ENCODE data around the gene GTF2H1.

DNA sequence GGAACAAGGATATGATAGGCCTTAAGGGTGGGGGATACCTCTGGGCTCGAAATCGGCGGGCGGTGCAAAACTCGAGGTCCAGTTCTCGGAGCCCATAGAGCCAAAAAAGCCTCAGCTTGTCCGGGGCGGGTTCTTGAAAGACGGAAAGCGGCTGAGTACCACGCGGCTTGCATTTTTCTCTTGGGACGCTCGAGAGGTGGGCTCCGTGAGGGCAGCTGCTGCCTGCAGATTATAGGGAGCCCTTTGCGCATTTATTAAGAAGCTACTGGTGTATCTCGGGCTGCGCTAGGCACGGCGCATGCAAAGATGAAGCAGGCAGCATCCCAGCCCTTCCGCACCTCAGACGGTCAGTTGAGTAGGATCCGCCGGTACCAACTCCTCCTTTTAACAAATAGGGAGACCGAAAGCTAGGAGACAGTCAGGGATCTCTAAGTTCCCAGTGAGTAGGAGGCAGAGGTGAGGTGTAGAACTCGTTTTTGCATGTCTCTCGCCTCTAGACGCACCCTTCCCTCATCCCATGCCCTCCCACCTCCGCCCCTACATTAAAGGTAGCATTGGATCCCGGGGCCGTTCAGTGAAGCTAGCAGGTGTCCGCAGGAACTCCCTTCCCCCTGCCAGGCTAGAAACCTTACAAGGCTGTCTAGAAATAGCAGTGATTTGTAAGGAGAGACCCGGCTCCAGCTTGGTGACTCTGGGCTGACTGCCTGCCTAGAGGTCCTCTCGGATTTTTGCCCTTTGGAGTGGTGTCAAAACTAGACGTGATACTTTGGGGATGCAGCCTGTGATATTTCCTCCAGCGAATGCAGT lies 72.8 kb downstream of the GTF2H1 start:
- TF ChIP-seq, protein P1, sequence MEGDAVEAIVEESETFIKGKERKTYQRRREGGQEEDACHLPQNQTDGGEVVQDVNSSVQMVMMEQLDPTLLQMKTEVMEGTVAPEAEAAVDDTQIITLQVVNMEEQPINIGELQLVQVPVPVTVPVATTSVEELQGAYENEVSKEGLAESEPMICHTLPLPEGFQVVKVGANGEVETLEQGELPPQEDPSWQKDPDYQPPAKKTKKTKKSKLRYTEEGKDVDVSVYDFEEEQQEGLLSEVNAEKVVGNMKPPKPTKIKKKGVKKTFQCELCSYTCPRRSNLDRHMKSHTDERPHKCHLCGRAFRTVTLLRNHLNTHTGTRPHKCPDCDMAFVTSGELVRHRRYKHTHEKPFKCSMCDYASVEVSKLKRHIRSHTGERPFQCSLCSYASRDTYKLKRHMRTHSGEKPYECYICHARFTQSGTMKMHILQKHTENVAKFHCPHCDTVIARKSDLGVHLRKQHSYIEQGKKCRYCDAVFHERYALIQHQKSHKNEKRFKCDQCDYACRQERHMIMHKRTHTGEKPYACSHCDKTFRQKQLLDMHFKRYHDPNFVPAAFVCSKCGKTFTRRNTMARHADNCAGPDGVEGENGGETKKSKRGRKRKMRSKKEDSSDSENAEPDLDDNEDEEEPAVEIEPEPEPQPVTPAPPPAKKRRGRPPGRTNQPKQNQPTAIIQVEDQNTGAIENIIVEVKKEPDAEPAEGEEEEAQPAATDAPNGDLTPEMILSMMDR (IDR thresholded peaks at IDR 0.05; ENCODE audit: insufficient read depth, low read depth, low read length), result no peak
- no peak for TF ChIP-seq EZH2 (IDR thresholded peaks at IDR 0.05; ENCODE audit: insufficient read depth, low read length)

All from astrocyte (in vitro differentiated cells and primary cell).